ENCODE measurements around the gene CACNG7. TPM values are rescaled to one million over a fixed set of nuclear protein-coding genes. Genes with fewer than 3 reads are reported as not detected.

The CACNG7 gene
- total RNA-seq, 3 donors from 2014 or later, result not detected

DNA sequence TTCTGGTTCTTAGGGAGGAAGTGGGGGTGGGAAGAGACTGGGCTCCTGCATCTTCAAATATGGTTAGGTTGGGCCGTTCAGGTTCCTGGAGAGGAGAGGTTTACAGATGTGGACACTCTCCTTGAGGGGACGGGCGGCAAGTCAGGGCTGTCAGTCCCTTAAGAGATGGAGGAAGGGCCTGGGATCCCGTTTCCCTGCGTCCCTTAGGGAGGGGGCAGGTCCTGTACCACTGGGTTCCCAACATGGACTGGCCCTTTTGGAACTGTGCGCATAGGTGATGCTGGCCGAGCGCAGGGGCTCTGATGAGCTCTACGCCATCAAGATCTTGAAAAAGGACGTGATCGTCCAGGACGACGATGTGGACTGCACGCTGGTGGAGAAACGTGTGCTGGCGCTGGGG, 10.9 kb upstream of the CACNG7 start:
- Histone ChIP-seq H3K9me3 (no peaks in the 10 kb centered on the region), H3K36me3 (no peaks in the 10 kb centered on the region), H3K4me1 (no peaks in the 10 kb centered on the region), H3K27ac (no peak overlapping the region), H3K27me3 (peaks cover 3 to 59% of the 10 kb centered on the region in 2 donors), H3K4me3 (no peak overlapping the region)
- DNase-seq (ENCODE audit: low spot score in 2 of 2), result no peak
- intact Hi-C loops (cut with DNase I; ENCODE audit: low total_unique reads), result no loop called here
- TF ChIP-seq POLR2A (IDR thresholded peaks at IDR 0.05) (no peak), POLR2AphosphoS5 (IDR thresholded peaks at IDR 0.05) (no peak)
- TF ChIP-seq, protein P1, sequence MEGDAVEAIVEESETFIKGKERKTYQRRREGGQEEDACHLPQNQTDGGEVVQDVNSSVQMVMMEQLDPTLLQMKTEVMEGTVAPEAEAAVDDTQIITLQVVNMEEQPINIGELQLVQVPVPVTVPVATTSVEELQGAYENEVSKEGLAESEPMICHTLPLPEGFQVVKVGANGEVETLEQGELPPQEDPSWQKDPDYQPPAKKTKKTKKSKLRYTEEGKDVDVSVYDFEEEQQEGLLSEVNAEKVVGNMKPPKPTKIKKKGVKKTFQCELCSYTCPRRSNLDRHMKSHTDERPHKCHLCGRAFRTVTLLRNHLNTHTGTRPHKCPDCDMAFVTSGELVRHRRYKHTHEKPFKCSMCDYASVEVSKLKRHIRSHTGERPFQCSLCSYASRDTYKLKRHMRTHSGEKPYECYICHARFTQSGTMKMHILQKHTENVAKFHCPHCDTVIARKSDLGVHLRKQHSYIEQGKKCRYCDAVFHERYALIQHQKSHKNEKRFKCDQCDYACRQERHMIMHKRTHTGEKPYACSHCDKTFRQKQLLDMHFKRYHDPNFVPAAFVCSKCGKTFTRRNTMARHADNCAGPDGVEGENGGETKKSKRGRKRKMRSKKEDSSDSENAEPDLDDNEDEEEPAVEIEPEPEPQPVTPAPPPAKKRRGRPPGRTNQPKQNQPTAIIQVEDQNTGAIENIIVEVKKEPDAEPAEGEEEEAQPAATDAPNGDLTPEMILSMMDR (IDR thresholded peaks at IDR 0.05), result no peak

DNA sequence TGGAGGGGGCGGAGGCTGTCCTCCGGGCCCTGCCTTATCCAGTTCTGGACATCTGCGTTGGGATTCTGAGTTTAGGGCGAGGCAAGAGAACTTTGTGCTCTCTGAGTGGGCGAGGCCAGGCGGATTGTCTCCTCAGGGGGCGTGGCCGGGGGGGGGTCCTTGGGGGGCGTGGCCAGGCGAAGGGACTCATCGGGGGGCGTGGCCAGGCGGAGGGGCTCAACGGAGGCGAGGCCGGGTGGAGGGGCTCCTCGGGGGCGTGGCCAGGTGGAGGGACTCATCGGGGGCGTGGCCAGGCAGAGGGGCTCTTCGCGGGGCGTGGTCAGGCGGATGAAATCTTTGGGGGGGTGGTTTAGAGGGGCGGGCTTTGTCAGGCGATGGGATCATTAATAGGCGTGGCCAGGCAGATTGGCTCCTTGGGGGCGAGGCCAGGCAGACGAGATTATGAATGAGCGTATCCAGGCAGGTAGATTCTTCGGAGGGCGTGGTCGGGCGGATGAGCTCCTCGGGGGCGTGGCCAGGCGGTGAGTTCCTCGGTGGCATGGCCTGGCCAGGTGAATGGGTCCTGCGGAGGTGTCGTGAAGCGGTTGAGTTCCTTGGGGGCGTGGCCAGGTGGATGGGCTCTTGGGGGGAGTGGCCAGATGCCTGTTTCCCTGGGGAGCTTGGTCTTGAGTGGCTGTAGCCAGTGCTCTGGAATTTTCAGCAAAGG, 10.3 kb upstream of the CACNG7 start:
- H3K27ac ChIP-seq, result no peak overlapping the region
- no peak for DNase-seq (ENCODE audit: low spot score in 2 of 2)
- H3K36me3 ChIP-seq, result no peaks in the 10 kb centered on the region
- peaks cover 3 to 58% of the 10 kb centered on the region in 2 donors for H3K27me3 ChIP-seq
- H3K4me1 ChIP-seq, result no peaks in the 10 kb centered on the region
- H3K9me3 ChIP-seq, result no peaks in the 10 kb centered on the region
- TF ChIP-seq POLR2A (IDR thresholded peaks at IDR 0.05), result no peak
- no peak for TF ChIP-seq POLR2AphosphoS5 (IDR thresholded peaks at IDR 0.05)
- TF ChIP-seq, protein P1 (IDR thresholded peaks at IDR 0.05), result no peak
- intact Hi-C loops (cut with DNase I; ENCODE audit: low total_unique reads), result no loop called here
- no peak overlapping the region for H3K4me3 ChIP-seq

DNA sequence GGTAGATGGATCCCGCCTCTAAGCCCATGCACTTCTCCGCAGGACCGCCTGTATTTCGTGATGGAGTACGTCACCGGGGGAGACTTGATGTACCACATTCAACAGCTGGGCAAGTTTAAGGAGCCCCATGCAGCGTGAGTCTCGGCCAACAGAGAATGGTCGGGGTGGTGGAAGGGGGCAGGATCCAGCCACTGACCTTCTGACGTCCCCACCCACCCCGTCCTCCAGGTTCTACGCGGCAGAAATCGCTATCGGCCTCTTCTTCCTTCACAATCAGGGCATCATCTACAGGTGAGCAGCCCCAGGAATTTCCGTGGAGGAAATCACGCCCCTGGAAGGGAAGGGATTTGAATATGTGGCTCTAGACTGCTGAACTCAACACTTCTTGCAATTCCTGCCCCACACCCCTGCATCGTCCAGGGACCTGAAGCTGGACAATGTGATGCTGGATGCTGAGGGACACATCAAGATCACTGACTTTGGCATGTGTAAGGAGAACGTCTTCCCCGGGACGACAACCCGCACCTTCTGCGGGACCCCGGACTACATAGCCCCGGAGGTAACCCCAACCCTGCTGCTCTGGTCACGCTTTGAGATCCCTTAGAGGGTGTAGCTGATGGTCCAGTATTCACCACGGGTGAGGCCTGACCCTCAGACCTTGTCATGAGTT, 8.8 kb upstream of the CACNG7 start:
- Histone ChIP-seq H3K4me1 (no peaks in the 10 kb centered on the region), H3K9me3 (no peaks in the 10 kb centered on the region), H3K4me3 (no peak overlapping the region), H3K27ac (no peak overlapping the region), H3K27me3 (peaks cover 3 to 57% of the 10 kb centered on the region in 2 donors), H3K36me3 (no peaks in the 10 kb centered on the region)
- TF ChIP-seq, protein P1 (IDR thresholded peaks at IDR 0.05), result no peak
- TF ChIP-seq POLR2A (IDR thresholded peaks at IDR 0.05) (no peak), POLR2AphosphoS5 (IDR thresholded peaks at IDR 0.05) (no peak)
- intact Hi-C loops (cut with DNase I; ENCODE audit: low total_unique reads), result no loop called here
- no peak for DNase-seq (ENCODE audit: low spot score in 2 of 2)

DNA sequence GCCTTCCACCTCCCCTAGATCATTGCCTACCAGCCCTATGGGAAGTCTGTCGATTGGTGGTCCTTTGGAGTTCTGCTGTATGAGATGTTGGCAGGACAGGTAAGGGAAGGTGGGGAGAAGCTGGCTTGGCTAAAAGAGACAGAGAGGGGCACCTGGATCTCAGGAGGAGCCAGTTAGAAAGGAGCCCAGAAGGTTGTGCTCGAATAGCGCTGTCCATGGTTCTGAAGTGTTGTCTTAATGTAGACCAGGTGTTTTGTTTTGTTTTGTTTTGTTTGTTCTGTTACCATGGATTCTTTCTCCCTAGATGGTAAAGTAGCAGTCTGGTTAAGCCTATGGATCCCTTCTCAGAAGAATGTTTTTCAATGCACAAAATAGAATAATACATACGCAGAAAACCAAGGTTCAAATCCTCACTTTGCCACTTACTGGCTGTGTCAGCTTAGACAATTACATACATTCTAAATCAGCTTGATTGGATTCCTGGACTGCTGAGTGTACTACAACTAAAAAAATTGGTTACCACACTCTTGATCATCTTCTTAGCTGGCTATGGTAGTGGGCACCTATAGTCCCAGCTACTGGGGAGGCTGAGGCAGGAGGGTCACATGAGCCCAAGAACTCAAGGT, 5.9 kb upstream of the CACNG7 start:
- no peaks in the 10 kb centered on the region for H3K36me3 ChIP-seq
- intact Hi-C loops (cut with DNase I; ENCODE audit: low total_unique reads), result no loop called here
- TF ChIP-seq POLR2AphosphoS5 (IDR thresholded peaks at IDR 0.05) (no peak), POLR2A (IDR thresholded peaks at IDR 0.05) (no peak)
- TF ChIP-seq, protein P1 (IDR thresholded peaks at IDR 0.05), result no peak
- H3K4me3 ChIP-seq, result no peak overlapping the region
- no peaks in the 10 kb centered on the region for H3K4me1 ChIP-seq
- H3K27ac ChIP-seq, result no peak overlapping the region
- no peaks in the 10 kb centered on the region for H3K9me3 ChIP-seq
- DNase-seq (ENCODE audit: low spot score in 2 of 2), result no peak
- H3K27me3 ChIP-seq, result peaks cover 8 to 56% of the 10 kb centered on the region in 2 donors

DNA sequence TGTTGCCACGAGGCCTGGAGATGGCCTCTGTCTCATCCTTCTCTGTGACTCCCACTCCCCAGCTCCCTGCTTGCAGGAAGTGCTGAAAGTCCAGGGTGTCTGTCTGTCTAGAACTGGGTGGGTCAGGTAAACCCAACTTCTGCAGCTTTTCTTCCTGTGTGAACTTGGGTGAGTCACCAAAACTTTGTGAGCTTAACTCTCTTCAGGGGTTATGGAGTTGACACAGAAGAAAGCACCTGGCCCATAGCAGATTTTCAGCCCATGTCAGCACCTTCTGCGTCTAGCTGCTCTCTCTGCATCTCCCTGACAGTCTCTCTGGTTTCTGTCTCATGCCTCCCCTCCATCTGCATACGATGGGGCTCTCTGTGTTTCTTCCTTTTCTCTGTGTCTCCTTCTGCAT, 4.2 kb upstream of the CACNG7 start:
- H3K4me1 ChIP-seq, result no peaks in the 10 kb centered on the region
- no peaks in the 10 kb centered on the region for H3K9me3 ChIP-seq
- peaks cover 15 to 58% of the 10 kb centered on the region in 2 donors for H3K27me3 ChIP-seq
- no peak for DNase-seq (ENCODE audit: low spot score in 2 of 2)
- intact Hi-C loops (cut with DNase I; ENCODE audit: low total_unique reads), result no loop called here
- no peaks in the 10 kb centered on the region for H3K36me3 ChIP-seq
- no peak for TF ChIP-seq POLR2AphosphoS5 (IDR thresholded peaks at IDR 0.05)
- TF ChIP-seq, protein P1 (IDR thresholded peaks at IDR 0.05), result no peak
- no peak for TF ChIP-seq POLR2A (IDR thresholded peaks at IDR 0.05)
- H3K27ac ChIP-seq, result no peak overlapping the region
- H3K4me3 ChIP-seq, result no peak overlapping the region
